H1 (cell line): ENCODE data around the gene POLE3. TPM values are rescaled to one million over a fixed set of nuclear protein-coding genes. Genes with fewer than 3 reads are reported as not detected.

Source experiments
- CTCF ChIA-PET: fragments of 300-600 bp; sonication (Branson Sonifier 250); formaldehyde crosslinking; loops from one replicate; lab custom pipeline; 2021; ENCODE audit not compliant: partially characterized antibody; lab: Charles Lee
- POLR2A ChIA-PET: fragments of 300-600 bp; sonication (Branson Sonifier 250); formaldehyde crosslinking; loops from one replicate; lab custom pipeline; 2021; ENCODE audit warnings: inconsistent platforms; ENCODE audit not compliant: partially characterized antibody; lab: Charles Lee
- DNase-seq, 2 experiments: peaks; one replicate each; pipeline versions ENCODE4 v3.0.0 to v3.0.0-alpha.2; 2010 to 2022; ENCODE audit warnings: low spot score in 2 of 2, low read depth in 1 of 2, mixed read lengths in 1 of 2
- FAIRE-seq: peaks from 2 replicates; lab custom pipeline; 2011; peaks lifted over from hg19 to GRCh38; lab: Jason Lieb, UNC
- H2AFZ ChIP-seq: 2 replicates; pipeline ENCODE4 v1.8.1; 2012; ENCODE audit warnings: low read length, inconsistent platforms
- H2AK5ac ChIP-seq: 2 replicates; pipeline ENCODE4 v1.6.1; 2013; ENCODE audit warnings: low read depth, low read length
- H2BK120ac ChIP-seq: replicated peaks from 2 replicates; pipeline ENCODE3; 2013; ENCODE audit warnings: low read depth, low read length, inconsistent platforms
- H2BK12ac ChIP-seq: 2 replicates; pipeline ENCODE4 v1.6.1; 2013; ENCODE audit warnings: low read depth, low read length
- H2BK15ac ChIP-seq: 2 replicates; pipeline ENCODE4 v1.6.1; 2013; ENCODE audit warnings: low read length
- H2BK20ac ChIP-seq: 2 replicates; pipeline ENCODE4 v1.6.1; 2013; ENCODE audit warnings: low read length
- H2BK5ac ChIP-seq: 2 replicates; pipeline ENCODE4 v1.6.1; 2013; ENCODE audit warnings: low read depth, low read length
- H3K14ac ChIP-seq: 2 replicates; pipeline ENCODE4 v1.6.1; 2013; ENCODE audit warnings: inconsistent platforms; ENCODE audit not compliant: insufficient read length
- H3K18ac ChIP-seq: 2 replicates; pipeline ENCODE4 v1.6.1; 2013; ENCODE audit warnings: low read length; ENCODE audit errors: extremely low read depth
- H3K23ac ChIP-seq: 2 replicates; pipeline ENCODE4 v1.6.1; 2013; ENCODE audit warnings: inconsistent platforms; ENCODE audit not compliant: insufficient read length
- H3K23me2 ChIP-seq: 2 replicates; pipeline ENCODE4 v1.6.1; 2013; ENCODE audit warnings: low read depth, low read length
- H3K27ac ChIP-seq: 2 replicates; pipeline ENCODE4 v1.6.1; 2011; ENCODE audit warnings: low read depth, low read length, inconsistent platforms
- H3K27me3 ChIP-seq, 4 experiments: replicated peaks in 1 of 4; 1 replicate in 1 of 4; 2 replicates in 3 of 4; pipeline versions ENCODE4 v1.6.1 to v1.8.1; 2011 to 2013; ENCODE audit warnings: low read length in 3 of 4, mild to moderate bottlenecking in 3 of 4, inconsistent platforms in 2 of 4, mixed read lengths in 2 of 4, moderate library complexity in 1 of 4; ENCODE audit not compliant: control insufficient read depth in 3 of 4, insufficient read depth in 3 of 4; ENCODE audit errors: extremely low read depth in 1 of 4
- H3K36me3 ChIP-seq, 4 experiments: 2 replicates each; pipeline versions ENCODE4 v1.6.1 to v1.8.1; 2011 to 2013; ENCODE audit warnings: mild to moderate bottlenecking in 4 of 4, low read length in 3 of 4, moderate library complexity in 2 of 4, control low read depth in 1 of 4, inconsistent platforms in 1 of 4; ENCODE audit not compliant: insufficient read depth in 4 of 4, control insufficient read depth in 2 of 4
- H3K4ac ChIP-seq: replicated peaks from 2 replicates; pipeline ENCODE3; 2013; ENCODE audit warnings: low read length, low read depth, mixed read lengths, inconsistent platforms; ENCODE audit not compliant: insufficient read length
- H3K4me1 ChIP-seq, 4 experiments: replicated peaks in 1 of 4; 1 replicate in 1 of 4; 2 replicates in 3 of 4; pipeline versions ENCODE4 v1.6.1 to v1.8.1; 2011 to 2013; ENCODE audit warnings: low read length in 3 of 4, inconsistent platforms in 2 of 4, mixed read lengths in 1 of 4; ENCODE audit not compliant: insufficient read depth in 4 of 4, control insufficient read depth in 3 of 4
- H3K4me2 ChIP-seq, 2 experiments: 2 replicates each; pipeline versions ENCODE4 v1.6.1 to v1.8.1; 2011 to 2013; ENCODE audit warnings: low read depth in 2 of 2, low read length in 2 of 2, control low read depth in 1 of 2, inconsistent platforms in 1 of 2, mild to moderate bottlenecking in 1 of 2; ENCODE audit not compliant: insufficient read depth in 1 of 2
- H3K4me3 ChIP-seq, 4 experiments: fragments of 200-600, 300-600 bp in 1 of 4; sonication (generic), shearing (Covaris generic), sonication (Bioruptor Twin) in 1 of 4; 2 replicates each; pipeline versions ENCODE4 v1.5.1 to v1.8.1; 2011 to 2016; ENCODE audit warnings: low read length in 4 of 4, low read depth in 3 of 4, control low read depth in 2 of 4, inconsistent platforms in 2 of 4, mild to moderate bottlenecking in 2 of 4, mixed read lengths in 1 of 4, moderate library complexity in 1 of 4; ENCODE audit not compliant: insufficient read depth in 2 of 4; ENCODE audit errors: extremely low read depth in 1 of 4
- H3K56ac ChIP-seq: replicated peaks from 2 replicates; pipeline ENCODE3; 2013; ENCODE audit warnings: low read depth, mild to moderate bottlenecking, mixed read lengths, low read length, inconsistent platforms; ENCODE audit not compliant: insufficient read length
- H3K79me1 ChIP-seq: 2 replicates; pipeline ENCODE4 v1.6.1; 2013; ENCODE audit warnings: low read depth, low read length, control low read depth
- H3K79me2 ChIP-seq, 2 experiments: 2 replicates each; pipeline versions ENCODE4 v1.6.1 to v1.8.1; 2012 to 2013; ENCODE audit warnings: low read length in 2 of 2, mild to moderate bottlenecking in 2 of 2, inconsistent platforms in 1 of 2; ENCODE audit not compliant: insufficient read depth in 2 of 2, control insufficient read depth in 1 of 2
- H3K9ac ChIP-seq, 4 experiments: replicated peaks in 1 of 4; 1 replicate in 1 of 4; 2 replicates in 3 of 4; pipeline versions ENCODE4 v1.6.1 to v1.8.1; 2011 to 2013; ENCODE audit warnings: low read depth in 3 of 4, low read length in 3 of 4, control low read depth in 2 of 4, mild to moderate bottlenecking in 2 of 4, moderate library complexity in 2 of 4, inconsistent platforms in 1 of 4; ENCODE audit errors: extremely low read depth in 1 of 4
- H3K9me3 ChIP-seq, 2 experiments: 2 replicates each; pipeline versions ENCODE4 v1.6.1 to v1.8.1; 2012 to 2013; ENCODE audit warnings: mild to moderate bottlenecking in 2 of 2, moderate library complexity in 2 of 2, control low read depth in 1 of 2, inconsistent platforms in 1 of 2, low read depth in 1 of 2, low read length in 1 of 2, mixed read lengths in 1 of 2; ENCODE audit not compliant: insufficient read depth in 2 of 2
- H4K20me1 ChIP-seq, 2 experiments: replicated peaks in 1 of 2; 2 replicates each; pipeline versions ENCODE3 to v1.8.1; 2011 to 2013; ENCODE audit warnings: inconsistent platforms in 2 of 2, low read length in 2 of 2, mild to moderate bottlenecking in 1 of 2; ENCODE audit not compliant: insufficient read depth in 2 of 2, control insufficient read depth in 1 of 2
- H4K5ac ChIP-seq: 2 replicates; pipeline ENCODE4 v1.6.1; 2013; ENCODE audit warnings: low read length, low read depth, mixed read lengths, inconsistent platforms; ENCODE audit not compliant: insufficient read length
- H4K8ac ChIP-seq: 2 replicates; pipeline ENCODE4 v1.8.0; 2013; ENCODE audit warnings: mild to moderate bottlenecking, moderate library complexity, low read length, inconsistent platforms; ENCODE audit not compliant: insufficient read depth; ENCODE audit errors: extremely low read depth
- H4K91ac ChIP-seq: replicated peaks from 2 replicates; pipeline ENCODE3; 2013; ENCODE audit warnings: low read length, mixed read lengths, inconsistent platforms; ENCODE audit not compliant: insufficient read length
- ASH2L ChIP-seq: fragments of 200-600, 300-600 bp; sonication (generic); IDR thresholded peaks from one replicate; pipeline ENCODE4 v1.7.1; 2017; ENCODE audit warnings: low read length
- BACH1 ChIP-seq: IDR thresholded peaks from 2 replicates; pipeline ENCODE4 v1.6.1; 2012; ENCODE audit warnings: low read length, improper control_type of control experiment
- BCL11A ChIP-seq, 2 experiments: IDR thresholded peaks; one replicate each; pipeline ENCODE4 v1.6.1; 2011; ENCODE audit warnings: low read depth in 2 of 2, low read length in 2 of 2, mild to moderate bottlenecking in 2 of 2
- JUN ChIP-seq: IDR thresholded peaks from 2 replicates; pipeline ENCODE4 v1.6.1; 2011; ENCODE audit warnings: low read depth, mild to moderate bottlenecking, improper control_type of control experiment, low read length
- KDM1A ChIP-seq: fragments of 200-600, 300-600 bp; sonication (generic); IDR thresholded peaks from 2 replicates; pipeline ENCODE4 v1.7.1; 2016; ENCODE audit warnings: mild to moderate bottlenecking, low read length, borderline replicate concordance
- NRF1 ChIP-seq: IDR thresholded peaks from 2 replicates; pipeline ENCODE4 v1.6.1; 2011; ENCODE audit warnings: mild to moderate bottlenecking, low read depth, low read length, improper control_type of control experiment
- RBBP5 ChIP-seq: IDR thresholded peaks from 2 replicates; pipeline ENCODE4 v1.7.1; 2012; ENCODE audit warnings: low read depth, mild to moderate bottlenecking, inconsistent platforms, low read length, moderate library complexity, borderline replicate concordance
- SP4 ChIP-seq: IDR thresholded peaks from 2 replicates; pipeline ENCODE4 v1.6.1; 2012; ENCODE audit warnings: low read length, inconsistent platforms
- WGBS, 2 experiments: shearing (Covaris generic) in 1 of 2; methylation state at CpG; one replicate each; pipeline versions ENCODE4 v1.1.6 to v1.1.7; 2013 to 2015; ENCODE audit warnings: low lambda C conversion rate in 2 of 2, mixed read lengths in 2 of 2, inconsistent platforms in 1 of 2, low coverage in 1 of 2, missing lambda C conversion rate in 1 of 2; ENCODE audit not compliant: insufficient replicate concordance in 2 of 2, insufficient coverage in 1 of 2, insufficient read length in 1 of 2; ENCODE audit errors: extremely low coverage in 1 of 2, missing lambda C conversion rate in 1 of 2; 5-methylcytosine and 5-hydroxymethylcytosine counted together
- polyA plus RNA-seq, 7 experiments: library from polyadenylated mRNA; depleted of rRNA in 3 of 7; stranded (reverse) in 5 of 7; unstranded in 2 of 7; fragments of >200 nt in 5 of 7; fragments of 200-250 nt in 2 of 7; gene quantifications; 1 replicate in 5 of 7; 2 replicates in 1 of 7; 4 replicates in 1 of 7; pipeline versions ENCODE4 v1.2.1 to v1.2.3, GENCODE V29; 2011 to 2013; ENCODE audit warnings: missing spikeins in 2 of 7, mixed read lengths in 2 of 7
- total RNA-seq: library from RNA; stranded (reverse); fragmentation: NEBNext Ultra II Directional; extraction: Animal tissue kit (Norgen Biotek cat#: 25700); gene quantifications from 2 replicates; pipeline ENCODE4 v1.2.1, GENCODE V29; 2021
- TF ChIP-seq, protein P1 (sequence below), 3 experiments: IDR thresholded peaks; 1 replicate in 2 of 3; 2 replicates in 1 of 3; pipeline versions ENCODE4 v1.5.1 to v1.6.1; 2011; ENCODE audit warnings: low read length in 3 of 3, mild to moderate bottlenecking in 3 of 3, inconsistent platforms in 2 of 3, low read depth in 1 of 3, moderate library complexity in 1 of 3; ENCODE audit not compliant: insufficient read depth in 1 of 3; ENCODE audit errors: control extremely low read depth in 1 of 3
- TF ChIP-seq, protein P2 (sequence below): IDR thresholded peaks from 2 replicates; pipeline ENCODE4 v1.6.1; 2012; ENCODE audit warnings: inconsistent platforms
- TF ChIP-seq, protein P3 (sequence below): IDR thresholded peaks from 2 replicates; pipeline ENCODE4 v1.6.1; 2011; ENCODE audit warnings: low read depth, mild to moderate bottlenecking, low read length; ENCODE audit not compliant: insufficient read depth

Gene POLE3
- total and polyA plus RNA-seq, 2 of the 8 experiments (the other 6 are each of a cell fraction or from before 2014, with no cell fraction given) = 52.7 to 77.3 TPM

DNA sequence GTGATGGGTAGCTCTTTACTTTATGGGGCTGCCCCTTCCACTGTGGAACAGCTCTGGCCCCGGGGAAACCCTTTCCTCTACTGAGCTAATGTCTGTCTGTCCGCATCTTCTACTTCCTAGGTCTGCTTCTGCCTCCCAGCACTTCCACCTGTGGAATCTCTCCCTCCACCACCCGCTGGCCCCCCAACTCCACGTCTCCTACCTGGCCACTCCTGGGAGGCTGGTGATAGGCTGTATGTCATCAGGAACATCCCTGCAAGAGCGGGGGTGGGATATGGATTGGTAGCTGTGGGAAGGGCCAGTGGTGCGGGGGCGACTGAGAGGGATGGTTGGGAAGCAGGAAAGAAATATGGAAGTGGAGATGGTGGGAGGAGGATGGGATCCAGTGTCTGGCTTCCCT, 18.6 kb downstream of the POLE3 start:
- no peak overlapping the region for H2AK5ac ChIP-seq
- no peaks in the 10 kb centered on the region for H3K79me1 ChIP-seq
- no peak overlapping the region for H3K14ac ChIP-seq
- H3K4me3 ChIP-seq = no peak overlapping the region
- H3K79me2 ChIP-seq = no peaks in the 10 kb centered on the region
- ChIA-PET POLR2A (no interaction called here), CTCF (interaction anchor here (0.8 to 1.9 kb wide), 6 partner anchors 10 to 263 kb away, joined by 3 to 5 read pairs (median 3); no protein-coding TSS in a partner anchor)
- H3K27ac ChIP-seq = no peak overlapping the region
- H4K5ac ChIP-seq = no peak overlapping the region
- no peak for FAIRE-seq
- H3K4me2 ChIP-seq = no peak overlapping the region
- H3K23ac ChIP-seq = no peak overlapping the region
- H2BK120ac ChIP-seq = no peak overlapping the region
- no peak overlapping the region; the same call in 1 of the 2 replicates for H4K8ac ChIP-seq
- H4K20me1 ChIP-seq = peaks cover 0 to 2% of the 10 kb centered on the region in 2 experiments
- WGBS, 2 experiments = 82% methylated on average over 5 of the region's 7 CpGs; no CpG with 5 or more reads in 1 of the 2 experiments
- H2BK5ac ChIP-seq = no peak overlapping the region
- H2BK20ac ChIP-seq = no peak overlapping the region
- H3K36me3 ChIP-seq = peaks cover 0 to 12% (median 5%) of the 10 kb centered on the region in 4 experiments; a peak in 5 of 8 replicates
- H3K4me1 ChIP-seq = no peaks in the 10 kb centered on the region
- H3K18ac ChIP-seq = no peak overlapping the region
- no peaks in the 10 kb centered on the region for H3K27me3 ChIP-seq
- no peak for DNase-seq
- no peaks in the 10 kb centered on the region for H3K9me3 ChIP-seq
- H2AFZ ChIP-seq = no peak overlapping the region
- H2BK12ac ChIP-seq = no peak overlapping the region
- no peak overlapping the region for H2BK15ac ChIP-seq
- no peak overlapping the region for H3K9ac ChIP-seq
- H3K23me2 ChIP-seq = no peaks in the 10 kb centered on the region
- H3K4ac ChIP-seq = no peak overlapping the region
- no peak overlapping the region for H3K56ac ChIP-seq
- no peak overlapping the region for H4K91ac ChIP-seq
- TF ChIP-seq KDM1A (no peak), SP4 (no peak), JUN (no peak), BCL11A (IDR thresholded peaks at IDR 0.05; ENCODE audit: low read depth in 2 of 2, low read length in 2 of 2) (no peak), BACH1 (no peak), ASH2L (no peak), NRF1 (no peak), RBBP5 (no peak)
- TF ChIP-seq, protein P1, sequence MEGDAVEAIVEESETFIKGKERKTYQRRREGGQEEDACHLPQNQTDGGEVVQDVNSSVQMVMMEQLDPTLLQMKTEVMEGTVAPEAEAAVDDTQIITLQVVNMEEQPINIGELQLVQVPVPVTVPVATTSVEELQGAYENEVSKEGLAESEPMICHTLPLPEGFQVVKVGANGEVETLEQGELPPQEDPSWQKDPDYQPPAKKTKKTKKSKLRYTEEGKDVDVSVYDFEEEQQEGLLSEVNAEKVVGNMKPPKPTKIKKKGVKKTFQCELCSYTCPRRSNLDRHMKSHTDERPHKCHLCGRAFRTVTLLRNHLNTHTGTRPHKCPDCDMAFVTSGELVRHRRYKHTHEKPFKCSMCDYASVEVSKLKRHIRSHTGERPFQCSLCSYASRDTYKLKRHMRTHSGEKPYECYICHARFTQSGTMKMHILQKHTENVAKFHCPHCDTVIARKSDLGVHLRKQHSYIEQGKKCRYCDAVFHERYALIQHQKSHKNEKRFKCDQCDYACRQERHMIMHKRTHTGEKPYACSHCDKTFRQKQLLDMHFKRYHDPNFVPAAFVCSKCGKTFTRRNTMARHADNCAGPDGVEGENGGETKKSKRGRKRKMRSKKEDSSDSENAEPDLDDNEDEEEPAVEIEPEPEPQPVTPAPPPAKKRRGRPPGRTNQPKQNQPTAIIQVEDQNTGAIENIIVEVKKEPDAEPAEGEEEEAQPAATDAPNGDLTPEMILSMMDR (IDR thresholded peaks at IDR 0.05; ENCODE audit: control extremely low read depth in 1 of 3, insufficient read depth in 1 of 3, low read depth in 1 of 3, low read length in 3 of 3) = no peak
- TF ChIP-seq, protein P2, sequence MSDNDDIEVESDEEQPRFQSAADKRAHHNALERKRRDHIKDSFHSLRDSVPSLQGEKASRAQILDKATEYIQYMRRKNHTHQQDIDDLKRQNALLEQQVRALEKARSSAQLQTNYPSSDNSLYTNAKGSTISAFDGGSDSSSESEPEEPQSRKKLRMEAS = no peak
- TF ChIP-seq, protein P3, sequence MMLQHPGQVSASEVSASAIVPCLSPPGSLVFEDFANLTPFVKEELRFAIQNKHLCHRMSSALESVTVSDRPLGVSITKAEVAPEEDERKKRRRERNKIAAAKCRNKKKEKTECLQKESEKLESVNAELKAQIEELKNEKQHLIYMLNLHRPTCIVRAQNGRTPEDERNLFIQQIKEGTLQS = no peak
